ENCODE results near the gene PROSER2.

DNA sequence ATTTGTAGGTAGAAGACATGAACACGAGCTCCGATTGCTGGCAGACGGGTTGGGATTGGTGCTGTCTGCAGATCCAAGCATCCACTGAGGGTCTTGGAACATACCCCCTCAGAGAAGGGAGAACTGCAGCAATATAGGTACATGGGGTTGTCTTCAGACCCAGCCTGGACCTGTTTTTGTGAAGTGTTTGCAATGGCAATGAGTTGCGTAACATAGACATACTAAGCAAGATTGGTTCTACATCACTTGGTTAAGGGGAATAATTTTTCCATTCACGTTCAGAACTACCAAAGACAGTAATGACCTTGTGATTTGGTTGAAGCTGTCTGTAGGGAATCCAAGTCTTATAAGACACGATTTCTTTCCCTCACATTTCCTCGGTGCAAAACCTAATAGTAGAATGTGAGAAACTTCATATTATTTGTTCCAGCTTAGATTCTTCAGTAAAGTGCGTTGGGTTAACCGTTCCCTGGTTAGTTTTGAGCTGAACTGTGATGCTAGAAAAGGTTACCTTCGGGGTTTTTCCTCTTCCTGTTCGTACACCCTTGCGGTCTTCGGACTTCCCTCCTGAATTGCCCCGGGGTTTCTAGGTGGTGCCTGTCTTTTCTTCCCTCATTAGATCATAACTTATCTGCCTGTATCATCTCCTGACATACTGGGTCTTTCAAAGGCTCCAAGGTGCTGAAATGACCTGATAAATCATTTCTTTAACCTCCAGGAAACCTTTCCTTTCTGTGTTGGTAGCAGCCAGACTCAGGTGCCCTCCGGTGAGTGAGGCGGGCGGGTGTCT, 14.4 kb downstream of the PROSER2 start:
- TF ChIP-seq POLR2A (IDR thresholded peaks at IDR 0.05; ENCODE audit: low read depth, low read length) = no peak
- TF ChIP-seq, protein P1, sequence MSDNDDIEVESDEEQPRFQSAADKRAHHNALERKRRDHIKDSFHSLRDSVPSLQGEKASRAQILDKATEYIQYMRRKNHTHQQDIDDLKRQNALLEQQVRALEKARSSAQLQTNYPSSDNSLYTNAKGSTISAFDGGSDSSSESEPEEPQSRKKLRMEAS (IDR thresholded peaks at IDR 0.05; ENCODE audit: insufficient read depth, insufficient read length) = no peak
- TF ChIP-seq, protein P2, sequence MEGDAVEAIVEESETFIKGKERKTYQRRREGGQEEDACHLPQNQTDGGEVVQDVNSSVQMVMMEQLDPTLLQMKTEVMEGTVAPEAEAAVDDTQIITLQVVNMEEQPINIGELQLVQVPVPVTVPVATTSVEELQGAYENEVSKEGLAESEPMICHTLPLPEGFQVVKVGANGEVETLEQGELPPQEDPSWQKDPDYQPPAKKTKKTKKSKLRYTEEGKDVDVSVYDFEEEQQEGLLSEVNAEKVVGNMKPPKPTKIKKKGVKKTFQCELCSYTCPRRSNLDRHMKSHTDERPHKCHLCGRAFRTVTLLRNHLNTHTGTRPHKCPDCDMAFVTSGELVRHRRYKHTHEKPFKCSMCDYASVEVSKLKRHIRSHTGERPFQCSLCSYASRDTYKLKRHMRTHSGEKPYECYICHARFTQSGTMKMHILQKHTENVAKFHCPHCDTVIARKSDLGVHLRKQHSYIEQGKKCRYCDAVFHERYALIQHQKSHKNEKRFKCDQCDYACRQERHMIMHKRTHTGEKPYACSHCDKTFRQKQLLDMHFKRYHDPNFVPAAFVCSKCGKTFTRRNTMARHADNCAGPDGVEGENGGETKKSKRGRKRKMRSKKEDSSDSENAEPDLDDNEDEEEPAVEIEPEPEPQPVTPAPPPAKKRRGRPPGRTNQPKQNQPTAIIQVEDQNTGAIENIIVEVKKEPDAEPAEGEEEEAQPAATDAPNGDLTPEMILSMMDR (IDR thresholded peaks at IDR 0.05; ENCODE audit: extremely low read depth in 1 of 2, insufficient read depth in 1 of 2, low read depth in 1 of 2, low read length in 2 of 2) = no peak
- TF ChIP-seq EZH2 (IDR thresholded peaks at IDR 0.05; ENCODE audit: borderline replicate concordance, low read depth, low read length, severe bottlenecking) = no peak
- no peak for TF ChIP-seq JUN (IDR thresholded peaks at IDR 0.05; ENCODE audit: borderline replicate concordance, insufficient read depth, insufficient read length, low read depth)
- TF ChIP-seq POLR2AphosphoS5 (IDR thresholded peaks at IDR 0.05; ENCODE audit: insufficient read depth, low read depth, low read length) = no peak
- no peak for TF ChIP-seq GATA2 (IDR thresholded peaks at IDR 0.05; ENCODE audit: insufficient read depth, insufficient read length, low read depth, low read length)
